Endothelial cell of hepatic sinusoid (primary cell): ENCODE data around the gene SPRR5.

Experiments used
- in situ Hi-C: cut with HindIII; loops from 2 replicates; pipeline ENCODE4 v1.10.0; 2017; ENCODE audit warnings: low sequenced_read_pairs

Gene SPRR5

GRCh38 chr1:152942161-152942560 is 4.8 kb upstream of the SPRR5 start:
- in situ Hi-C loops = no loop called here

DNA sequence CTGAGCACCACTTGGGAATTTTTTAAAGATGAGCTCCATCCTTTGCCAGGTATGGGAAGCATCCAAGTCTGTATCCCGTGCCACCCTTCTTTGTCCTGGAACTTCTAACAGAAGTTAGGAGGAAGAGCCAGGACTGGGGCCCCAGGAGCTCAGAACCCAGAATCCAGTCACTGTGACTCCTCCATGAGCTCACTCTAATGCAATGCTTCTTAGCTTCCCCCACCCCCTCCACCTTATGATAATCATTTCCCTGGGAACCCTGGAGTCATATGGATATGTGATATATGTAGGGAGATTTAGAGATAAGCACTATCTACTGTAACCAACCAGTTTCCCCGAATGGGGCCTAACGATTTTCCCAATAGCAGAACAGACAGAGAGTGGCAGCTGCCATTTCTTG is 758 bp upstream of the SPRR5 start:
- in situ Hi-C loops = no loop called here

GRCh38 chr1:152951711-152952110 is 4.7 kb downstream of the SPRR5 start:
- in situ Hi-C loops = no loop called here

DNA sequence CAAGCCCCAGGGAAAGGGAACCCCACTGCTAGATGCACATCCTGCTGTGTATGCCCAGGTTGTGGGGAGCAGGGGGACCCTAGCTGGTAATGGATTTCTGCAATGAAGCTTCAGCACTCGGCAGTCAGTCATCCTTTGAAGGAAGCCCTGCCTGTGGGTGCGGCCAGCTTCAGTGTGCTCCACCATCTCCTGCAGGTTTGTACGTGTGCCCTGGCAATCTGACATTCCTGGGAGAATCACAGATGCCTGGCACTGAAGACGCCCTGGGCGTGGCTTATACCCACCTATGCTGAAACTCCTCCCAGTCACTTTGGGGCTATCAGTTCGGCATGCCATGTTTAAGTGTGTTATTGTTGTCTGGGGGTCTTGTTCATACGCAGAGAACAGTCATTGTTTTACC is 6.8 kb downstream of the SPRR5 start:
- in situ Hi-C loops = no loop called here

- in situ Hi-C loops = no loop called here
Measured at GRCh38 chr1:152954436-152954835, 7.4 kb downstream of the SPRR5 start.

DNA sequence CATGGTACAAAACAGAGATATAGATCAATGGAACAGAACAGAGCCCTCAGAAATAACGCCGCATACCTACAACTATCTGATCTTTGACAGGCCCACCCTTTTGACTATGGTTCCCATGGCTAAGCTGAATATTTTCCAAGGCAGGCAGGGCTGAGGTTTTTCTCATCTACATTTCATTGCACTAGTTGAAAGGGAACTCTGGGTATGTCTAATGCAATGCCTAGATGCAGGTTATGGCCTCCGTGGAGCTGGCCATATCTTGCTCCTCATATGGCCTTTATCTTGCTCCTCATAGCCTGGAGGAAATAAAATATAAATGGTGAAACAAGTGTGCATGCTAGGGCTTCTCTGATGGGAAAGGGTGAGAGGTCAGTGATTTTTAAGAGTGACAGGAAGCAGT is 10.6 kb downstream of the SPRR5 start:
- in situ Hi-C loops = no loop called here

DNA sequence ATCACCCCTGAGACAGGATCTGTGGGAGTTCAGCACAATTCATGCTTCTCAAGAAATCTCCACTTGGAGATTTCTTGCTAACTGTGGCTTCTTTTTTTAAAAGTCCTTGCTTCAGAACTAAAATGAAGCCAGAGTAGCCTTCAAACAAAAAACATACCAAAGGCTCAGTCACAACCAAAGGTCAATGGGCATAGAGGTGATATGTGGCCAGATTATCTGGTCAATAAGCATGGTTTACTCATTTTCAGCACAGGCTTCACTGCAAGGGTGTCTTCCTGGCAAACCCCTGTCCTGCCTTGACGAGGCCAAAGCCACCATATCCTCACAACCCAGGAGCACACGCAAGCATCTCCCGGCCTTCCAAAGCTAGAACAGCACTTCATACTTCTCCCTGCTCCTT is 12.3 kb downstream of the SPRR5 start:
- in situ Hi-C loops = no loop called here

GRCh38 chr1:152959801-152960451 is 12.9 kb downstream of the SPRR5 start:
- in situ Hi-C loops = no loop called here

GRCh38 chr1:152960452-152961044 is 13.5 kb downstream of the SPRR5 start:
- in situ Hi-C loops = no loop called here

DNA sequence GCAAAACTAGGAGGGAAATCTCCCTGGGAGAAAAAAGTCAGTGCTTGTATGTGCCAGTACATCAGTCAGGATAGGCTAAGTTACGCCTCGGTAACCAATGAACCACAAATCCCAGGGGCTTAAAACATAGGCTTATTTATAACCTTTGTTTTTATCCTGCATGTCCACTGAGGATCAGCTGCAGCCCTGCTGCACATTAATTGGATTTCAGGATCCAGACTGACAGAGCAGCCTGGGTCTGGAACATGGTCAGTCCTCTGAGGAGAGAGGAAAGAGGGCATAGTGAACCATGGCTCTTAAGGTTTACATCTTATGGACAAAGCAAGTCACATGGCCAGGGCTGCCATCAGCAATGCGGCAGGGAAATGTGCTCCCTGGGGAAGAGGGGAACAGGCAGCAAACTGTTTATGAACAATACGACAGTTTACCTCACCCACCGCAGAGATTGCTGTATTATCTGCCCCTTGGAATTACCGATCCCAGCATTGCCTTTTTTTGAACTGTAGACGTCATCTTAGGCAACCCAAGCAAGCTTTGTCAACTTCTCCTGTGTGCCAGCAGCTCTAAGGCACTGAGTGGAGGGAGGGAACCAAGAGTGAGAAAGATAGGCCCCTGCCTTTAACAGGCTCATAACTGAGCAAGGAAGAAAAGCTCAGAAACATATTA is 14.4 kb downstream of the SPRR5 start:
- in situ Hi-C loops = no loop called here

GRCh38 chr1:152962876-152963415 is 15.9 kb downstream of the SPRR5 start:
- in situ Hi-C loops = no loop called here

DNA sequence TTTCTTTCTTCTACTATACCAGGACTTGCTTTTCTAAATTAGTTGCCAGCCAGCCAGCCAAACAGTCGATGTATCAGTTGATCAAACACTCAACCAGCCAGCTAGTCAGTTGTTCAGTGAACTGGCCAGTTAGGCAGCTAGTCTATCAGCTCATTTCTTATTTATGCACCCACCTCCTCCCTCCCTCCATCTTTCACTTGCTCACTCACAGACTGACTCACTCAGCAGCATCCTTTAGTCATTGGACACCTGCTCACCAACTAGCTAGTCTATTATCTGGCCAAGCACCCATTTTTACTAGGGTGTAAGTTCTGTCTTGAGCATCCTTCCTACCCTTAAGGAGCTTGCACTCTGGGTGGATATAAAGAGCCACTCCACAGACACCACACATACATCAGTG is 17.5 kb downstream of the SPRR5 start:
- in situ Hi-C loops = no loop called here

DNA sequence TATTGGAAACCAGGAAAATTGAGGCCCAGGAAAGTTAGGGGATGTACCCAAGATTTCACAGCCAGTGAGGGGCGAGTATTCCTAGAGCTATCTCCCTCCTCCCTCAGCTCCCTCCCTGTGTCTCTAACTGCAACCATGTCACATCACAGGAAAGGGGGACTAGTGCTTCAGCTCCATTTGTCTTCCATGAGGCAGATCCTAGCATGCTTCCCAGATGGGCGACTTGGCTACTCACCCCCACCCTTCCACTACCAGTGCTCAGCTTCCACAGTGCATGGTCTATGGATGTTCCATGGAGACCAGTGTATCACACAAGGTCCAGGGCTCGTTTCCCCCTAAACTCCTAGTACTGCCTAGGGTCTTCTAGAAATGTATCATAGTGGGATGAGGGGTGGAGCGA is 18.8 kb downstream of the SPRR5 start:
- in situ Hi-C loops = loop anchor here (5.0 kb wide), 1 partner anchor 34 kb away; no protein-coding TSS in a partner anchor

- in situ Hi-C loops = loop anchor here (5.0 kb wide), 1 partner anchor 35 kb away; no protein-coding TSS in a partner anchor
Measured at GRCh38 chr1:152967201-152967600, 20.2 kb downstream of the SPRR5 start.

DNA sequence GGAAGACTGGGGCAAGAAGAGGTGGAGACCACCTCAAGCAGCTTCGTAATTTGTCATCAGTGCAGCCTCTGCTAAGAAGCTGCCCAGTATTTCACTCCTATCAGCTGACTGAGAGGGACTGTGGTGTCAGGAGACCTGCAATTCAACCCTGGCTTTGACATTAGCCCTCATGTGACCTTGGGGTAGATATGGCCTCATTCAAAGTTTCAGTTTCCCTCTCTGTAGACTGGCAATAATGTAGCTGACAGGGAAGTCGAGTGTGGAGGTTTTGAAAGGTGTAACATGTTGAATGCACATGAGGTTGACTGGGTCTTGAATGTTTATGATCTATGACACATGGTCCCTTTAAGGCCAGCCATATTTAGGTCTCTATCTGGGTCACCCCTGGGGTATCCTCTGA is 21.2 kb downstream of the SPRR5 start:
- in situ Hi-C loops = loop anchor here (5.0 kb wide), 1 partner anchor 36 kb away; no protein-coding TSS in a partner anchor

DNA sequence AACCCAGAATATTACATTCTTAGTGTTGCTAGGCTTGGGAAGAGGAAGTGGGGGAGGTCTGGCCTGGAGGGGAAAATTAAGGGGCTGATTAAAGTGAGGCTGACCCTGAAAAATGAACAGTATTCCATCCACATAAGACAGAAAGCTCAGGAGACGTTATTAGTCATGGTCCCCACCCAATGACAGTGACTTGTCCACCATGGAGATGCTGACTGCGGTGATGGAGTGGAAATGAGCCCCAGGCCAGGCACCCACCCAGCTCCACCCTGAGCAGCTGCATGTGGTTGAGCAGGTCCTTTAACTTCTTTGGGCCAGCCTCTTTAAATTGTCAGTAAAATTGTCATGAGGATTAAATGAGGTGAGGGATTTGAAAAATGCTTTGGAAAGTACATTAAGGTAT is 22.0 kb downstream of the SPRR5 start:
- in situ Hi-C loops = loop anchor here (5.0 kb wide), 1 partner anchor 37 kb away; no protein-coding TSS in a partner anchor

DNA sequence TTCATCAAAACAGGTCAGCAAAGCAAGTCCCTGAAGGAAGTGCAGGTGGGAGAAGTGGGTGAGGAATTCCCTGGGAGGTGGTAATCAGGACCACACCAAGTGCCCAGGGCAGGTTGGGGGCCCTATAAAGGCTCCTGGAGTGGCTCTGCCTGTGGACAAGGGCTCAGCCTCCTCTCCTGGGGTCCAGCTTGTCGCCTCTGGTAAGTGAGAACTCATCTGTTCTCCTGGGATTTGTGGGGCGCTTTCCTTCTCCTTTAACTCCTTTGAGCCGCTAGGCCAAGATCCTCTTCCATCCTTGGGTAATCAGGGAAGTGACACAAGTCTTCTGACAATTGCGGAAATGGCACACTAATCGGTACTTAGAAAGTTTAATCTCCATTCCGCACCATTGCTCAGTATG is 23.5 kb downstream of the SPRR5 start, which contains the start of gene SPRR4:
Gene SPRR4 (plus strand): TSS at position 154 of the 400 bp plus-strand sequence. CDS start 1,243 bp downstream, outside the sequence.
- in situ Hi-C loops = no loop called here

DNA sequence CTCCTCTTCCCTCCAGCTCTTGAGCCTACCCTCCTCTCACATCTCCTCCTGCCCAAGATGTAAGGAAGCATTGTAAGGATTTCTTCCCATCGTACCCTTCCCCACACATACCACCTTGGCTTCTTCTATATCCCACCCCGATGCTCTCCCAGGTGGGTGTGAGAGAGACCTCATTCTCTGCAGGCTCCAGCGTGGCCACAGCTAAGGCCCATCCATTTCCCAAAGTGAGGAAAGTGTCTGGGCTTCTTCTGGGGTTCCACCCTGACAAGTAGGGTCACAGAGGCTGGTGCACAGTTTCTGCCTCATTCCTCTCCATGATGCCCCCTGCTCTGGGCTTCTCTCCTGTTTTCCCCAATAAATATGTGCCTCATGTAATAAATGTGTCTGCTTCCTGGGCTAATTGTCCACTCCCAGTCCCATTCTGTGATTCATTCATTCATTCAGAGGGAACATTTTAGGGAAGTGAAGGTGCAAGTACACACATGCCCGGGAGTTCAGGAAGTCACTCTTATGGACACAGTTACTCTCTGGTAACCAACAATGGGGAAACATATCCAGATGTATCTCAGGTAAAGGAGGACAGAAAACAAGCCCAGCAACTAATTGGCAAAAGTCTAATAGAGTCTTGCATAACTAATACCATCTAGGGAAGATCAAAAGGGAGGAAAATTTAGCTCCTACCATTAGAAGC is 25.3 kb downstream of the SPRR5 start:
- in situ Hi-C loops = no loop called here

DNA sequence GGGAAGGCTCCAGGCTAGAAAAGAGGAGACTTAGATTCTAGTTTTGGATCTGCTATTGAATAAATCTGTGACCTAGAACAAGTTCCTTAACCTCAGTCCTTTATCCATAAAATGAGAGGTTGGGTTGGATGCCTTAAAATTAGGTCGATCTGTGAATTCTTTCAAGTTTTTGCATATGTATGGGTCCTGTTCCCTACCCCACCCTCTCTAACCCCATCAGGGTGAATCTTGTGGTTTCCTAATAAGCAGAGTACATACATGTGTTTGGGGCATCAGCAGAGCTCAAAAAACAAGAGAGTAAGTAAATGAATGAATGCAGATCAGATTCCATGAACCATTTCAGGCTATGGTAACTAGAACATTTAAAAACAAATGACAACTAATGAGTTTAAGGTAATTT is 29.7 kb downstream of the SPRR5 start:
- in situ Hi-C loops = no loop called here

DNA sequence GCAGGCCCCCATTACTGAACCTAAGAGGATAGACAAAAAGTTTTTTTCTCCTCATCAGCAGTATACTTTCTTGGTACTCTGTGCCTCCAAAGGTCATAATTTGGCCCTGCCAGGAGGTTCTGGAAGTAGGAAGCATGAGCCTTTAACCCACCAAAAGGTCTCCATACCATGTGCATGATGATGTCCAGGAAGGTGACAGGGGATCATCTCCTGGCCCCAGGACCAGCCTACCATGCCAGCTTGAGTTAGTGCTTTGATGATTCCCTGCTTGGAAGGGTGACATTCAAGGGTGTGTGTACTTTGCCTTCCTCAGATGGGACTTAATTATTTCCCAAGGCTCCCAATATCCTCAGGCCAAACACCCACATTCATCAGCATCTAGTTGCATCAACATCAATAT is 30.6 kb downstream of the SPRR5 start:
- in situ Hi-C loops = no loop called here

DNA sequence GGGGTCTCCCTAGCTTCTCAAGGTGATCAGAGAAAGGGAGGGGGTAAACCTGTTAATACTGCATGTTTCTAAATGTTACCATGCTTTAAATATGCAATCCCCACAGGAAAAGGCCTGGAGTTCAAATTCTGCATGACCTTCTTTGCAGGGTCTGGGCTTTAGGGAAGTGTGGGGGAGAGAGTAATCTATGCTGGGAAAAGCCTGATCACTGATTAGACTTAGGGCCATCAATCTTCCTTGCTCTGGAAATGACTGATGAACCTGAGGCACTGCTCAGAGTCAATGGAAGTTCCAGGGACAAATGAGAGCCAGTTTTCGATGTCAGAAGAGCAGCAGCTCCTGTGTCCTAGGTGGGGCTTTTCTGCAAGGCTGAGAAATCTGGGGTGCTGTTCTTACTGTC is 33.7 kb downstream of the SPRR5 start:
- in situ Hi-C loops = no loop called here
